ENCODE measurements around the gene CPSF2. TPM values are rescaled to one million over a fixed set of nuclear protein-coding genes. Genes with fewer than 3 reads are reported as not detected.
A peak's percentile ranks its signal among the peaks of the same experiment; 100 is the strongest.

CPSF2 gene
- total and polyA plus RNA-seq, 2 of the 13 experiments (the other 11 are each of a cell fraction or from before 2014, with no cell fraction given) = 14.3 to 67.9 TPM

DNA sequence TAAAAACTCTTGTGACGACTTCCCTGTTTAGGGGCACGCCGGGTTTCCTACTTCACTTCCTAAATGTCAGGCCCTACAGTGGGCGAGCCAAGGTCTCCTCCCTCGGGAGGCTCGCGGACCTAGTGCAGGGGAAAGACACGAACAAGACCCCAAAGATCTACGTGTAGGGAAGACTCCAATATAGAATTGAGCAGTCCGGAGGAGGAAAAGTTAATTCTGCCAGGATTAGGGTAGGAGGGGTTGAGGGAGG, 16.0 kb upstream of the CPSF2 start:
- Histone ChIP-seq H3K9ac (ENCODE audit: insufficient read depth, low read depth, low read length) (peak overlapping the region; percentile 69), H3K27ac (ENCODE audit: extremely low read length, insufficient read depth, low read length) (peak overlapping the region; percentile 64), H3K4me1 (ENCODE audit: insufficient read depth, low read length) (peaks cover 59% of the 10 kb centered on the region), H3K79me2 (ENCODE audit: insufficient read depth, low read length) (peaks cover 42% of the 10 kb centered on the region), H3K9me3 (ENCODE audit: low read length) (no peaks in the 10 kb centered on the region), H3K27me3 (ENCODE audit: control insufficient read depth in 1 of 2, insufficient read depth in 2 of 2, low read length in 2 of 2) (no peaks in the 10 kb centered on the region; a peak in 1 of 5 replicates), H3K4me3 (replicated peaks in 1 of 3; ENCODE audit: insufficient read depth in 1 of 3, low read depth in 2 of 3, low read length in 3 of 3) (peak overlapping the region; percentile 81 to 91 (median 90)), H3K4me2 (ENCODE audit: low read depth, low read length) (peak overlapping the region; percentile 84), H3K36me3 (replicated peaks in 1 of 2; ENCODE audit: control insufficient read depth in 1 of 2, insufficient read depth in 2 of 2, low read length in 2 of 2) (no peaks in the 10 kb centered on the region), H4K20me1 (ENCODE audit: insufficient read depth, low read length) (0 out of 2 replicates have a peak, but pooled peaks cover 5% of the 10 kb centered on the region), H2AFZ (ENCODE audit: low read length) (peak overlapping the region; percentile 30)
- POLR2A ChIA-PET = interaction anchor here (1.1 to 4.3 kb wide), 7 partner anchors 11 to 595 kb away, joined by 4 to 93 read pairs (median 10); partner anchors contain the start of genes CPSF2, NDUFB1, PPP4R3A and TRIP11
- ATAC-seq = peak; percentile 33
- DNase-seq (ENCODE audit: low spot score) = peak; percentile 5
- CTCF ChIA-PET (ENCODE audit: low intra/inter-chr PET ratio, low total read pairs) = no interaction called here
- intact Hi-C loops (cut with micrococcal nuclease; ENCODE audit: unreplicated experiment) = loop anchor here (1.0 to 5.0 kb wide), 2 partner anchors 66 to 1044 kb away; partner anchors contain the start of genes RPS6KA5 and TRIP11
- in situ Hi-C loops (cut with HindIII; ENCODE audit: extremely low pct_ligation_motif_present, low pct_unique_long_range_greater_than_20kb) = loop anchor here (5.0 kb wide), 1 partner anchor 64 kb away; the partner anchor contains the start of gene TRIP11
- FAIRE-seq = no peak
- no TSS peak for BruUV-seq (replicated peaks)
- WGBS (ENCODE audit: low lambda C conversion rate) = under 1% methylated on average over 10 of the region's 10 CpGs
- TF ChIP-seq, protein P1, sequence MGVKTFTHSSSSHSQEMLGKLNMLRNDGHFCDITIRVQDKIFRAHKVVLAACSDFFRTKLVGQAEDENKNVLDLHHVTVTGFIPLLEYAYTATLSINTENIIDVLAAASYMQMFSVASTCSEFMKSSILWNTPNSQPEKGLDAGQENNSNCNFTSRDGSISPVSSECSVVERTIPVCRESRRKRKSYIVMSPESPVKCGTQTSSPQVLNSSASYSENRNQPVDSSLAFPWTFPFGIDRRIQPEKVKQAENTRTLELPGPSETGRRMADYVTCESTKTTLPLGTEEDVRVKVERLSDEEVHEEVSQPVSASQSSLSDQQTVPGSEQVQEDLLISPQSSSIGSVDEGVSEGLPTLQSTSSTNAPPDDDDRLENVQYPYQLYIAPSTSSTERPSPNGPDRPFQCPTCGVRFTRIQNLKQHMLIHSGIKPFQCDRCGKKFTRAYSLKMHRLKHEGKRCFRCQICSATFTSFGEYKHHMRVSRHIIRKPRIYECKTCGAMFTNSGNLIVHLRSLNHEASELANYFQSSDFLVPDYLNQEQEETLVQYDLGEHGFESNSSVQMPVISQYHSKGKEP (CRISPR knock-in tag; IDR thresholded peaks at IDR 0.05) = no peak
- no peak for TF ChIP-seq NFKB2 (CRISPR knock-in tag; IDR thresholded peaks at IDR 0.05; ENCODE audit: borderline replicate concordance)
- TF ChIP-seq GATA4 (IDR thresholded peaks at IDR 0.05; ENCODE audit: borderline replicate concordance, low read depth) = no peak
- TF ChIP-seq, protein P2, sequence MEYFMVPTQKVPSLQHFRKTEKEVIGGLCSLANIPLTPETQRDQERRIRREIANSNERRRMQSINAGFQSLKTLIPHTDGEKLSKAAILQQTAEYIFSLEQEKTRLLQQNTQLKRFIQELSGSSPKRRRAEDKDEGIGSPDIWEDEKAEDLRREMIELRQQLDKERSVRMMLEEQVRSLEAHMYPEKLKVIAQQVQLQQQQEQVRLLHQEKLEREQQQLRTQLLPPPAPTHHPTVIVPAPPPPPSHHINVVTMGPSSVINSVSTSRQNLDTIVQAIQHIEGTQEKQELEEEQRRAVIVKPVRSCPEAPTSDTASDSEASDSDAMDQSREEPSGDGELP (IDR thresholded peaks at IDR 0.05; ENCODE audit: borderline replicate concordance, low read depth) = no peak
- TF ChIP-seq CREM (IDR thresholded peaks at IDR 0.05) = no peak
- no peak for TF ChIP-seq CREM (CRISPR knock-in tag; IDR thresholded peaks at IDR 0.05)
- no peak for TF ChIP-seq PAX8 (CRISPR knock-in tag; IDR thresholded peaks at IDR 0.05; ENCODE audit: borderline replicate concordance)
- TF ChIP-seq KLF16 (CRISPR knock-in tag; IDR thresholded peaks at IDR 0.05) = 0 out of 4 replicates have a peak, but pooled peaks of 1 of the 2 experiments have one; percentile 11
- TF ChIP-seq ZBTB3 (CRISPR knock-in tag; IDR thresholded peaks at IDR 0.05; ENCODE audit: borderline replicate concordance, low read depth) = no peak
- TF ChIP-seq, protein P3, sequence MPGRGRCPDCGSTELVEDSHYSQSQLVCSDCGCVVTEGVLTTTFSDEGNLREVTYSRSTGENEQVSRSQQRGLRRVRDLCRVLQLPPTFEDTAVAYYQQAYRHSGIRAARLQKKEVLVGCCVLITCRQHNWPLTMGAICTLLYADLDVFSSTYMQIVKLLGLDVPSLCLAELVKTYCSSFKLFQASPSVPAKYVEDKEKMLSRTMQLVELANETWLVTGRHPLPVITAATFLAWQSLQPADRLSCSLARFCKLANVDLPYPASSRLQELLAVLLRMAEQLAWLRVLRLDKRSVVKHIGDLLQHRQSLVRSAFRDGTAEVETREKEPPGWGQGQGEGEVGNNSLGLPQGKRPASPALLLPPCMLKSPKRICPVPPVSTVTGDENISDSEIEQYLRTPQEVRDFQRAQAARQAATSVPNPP (CRISPR knock-in tag; IDR thresholded peaks at IDR 0.05) = no peak
- TF ChIP-seq, protein P4, sequence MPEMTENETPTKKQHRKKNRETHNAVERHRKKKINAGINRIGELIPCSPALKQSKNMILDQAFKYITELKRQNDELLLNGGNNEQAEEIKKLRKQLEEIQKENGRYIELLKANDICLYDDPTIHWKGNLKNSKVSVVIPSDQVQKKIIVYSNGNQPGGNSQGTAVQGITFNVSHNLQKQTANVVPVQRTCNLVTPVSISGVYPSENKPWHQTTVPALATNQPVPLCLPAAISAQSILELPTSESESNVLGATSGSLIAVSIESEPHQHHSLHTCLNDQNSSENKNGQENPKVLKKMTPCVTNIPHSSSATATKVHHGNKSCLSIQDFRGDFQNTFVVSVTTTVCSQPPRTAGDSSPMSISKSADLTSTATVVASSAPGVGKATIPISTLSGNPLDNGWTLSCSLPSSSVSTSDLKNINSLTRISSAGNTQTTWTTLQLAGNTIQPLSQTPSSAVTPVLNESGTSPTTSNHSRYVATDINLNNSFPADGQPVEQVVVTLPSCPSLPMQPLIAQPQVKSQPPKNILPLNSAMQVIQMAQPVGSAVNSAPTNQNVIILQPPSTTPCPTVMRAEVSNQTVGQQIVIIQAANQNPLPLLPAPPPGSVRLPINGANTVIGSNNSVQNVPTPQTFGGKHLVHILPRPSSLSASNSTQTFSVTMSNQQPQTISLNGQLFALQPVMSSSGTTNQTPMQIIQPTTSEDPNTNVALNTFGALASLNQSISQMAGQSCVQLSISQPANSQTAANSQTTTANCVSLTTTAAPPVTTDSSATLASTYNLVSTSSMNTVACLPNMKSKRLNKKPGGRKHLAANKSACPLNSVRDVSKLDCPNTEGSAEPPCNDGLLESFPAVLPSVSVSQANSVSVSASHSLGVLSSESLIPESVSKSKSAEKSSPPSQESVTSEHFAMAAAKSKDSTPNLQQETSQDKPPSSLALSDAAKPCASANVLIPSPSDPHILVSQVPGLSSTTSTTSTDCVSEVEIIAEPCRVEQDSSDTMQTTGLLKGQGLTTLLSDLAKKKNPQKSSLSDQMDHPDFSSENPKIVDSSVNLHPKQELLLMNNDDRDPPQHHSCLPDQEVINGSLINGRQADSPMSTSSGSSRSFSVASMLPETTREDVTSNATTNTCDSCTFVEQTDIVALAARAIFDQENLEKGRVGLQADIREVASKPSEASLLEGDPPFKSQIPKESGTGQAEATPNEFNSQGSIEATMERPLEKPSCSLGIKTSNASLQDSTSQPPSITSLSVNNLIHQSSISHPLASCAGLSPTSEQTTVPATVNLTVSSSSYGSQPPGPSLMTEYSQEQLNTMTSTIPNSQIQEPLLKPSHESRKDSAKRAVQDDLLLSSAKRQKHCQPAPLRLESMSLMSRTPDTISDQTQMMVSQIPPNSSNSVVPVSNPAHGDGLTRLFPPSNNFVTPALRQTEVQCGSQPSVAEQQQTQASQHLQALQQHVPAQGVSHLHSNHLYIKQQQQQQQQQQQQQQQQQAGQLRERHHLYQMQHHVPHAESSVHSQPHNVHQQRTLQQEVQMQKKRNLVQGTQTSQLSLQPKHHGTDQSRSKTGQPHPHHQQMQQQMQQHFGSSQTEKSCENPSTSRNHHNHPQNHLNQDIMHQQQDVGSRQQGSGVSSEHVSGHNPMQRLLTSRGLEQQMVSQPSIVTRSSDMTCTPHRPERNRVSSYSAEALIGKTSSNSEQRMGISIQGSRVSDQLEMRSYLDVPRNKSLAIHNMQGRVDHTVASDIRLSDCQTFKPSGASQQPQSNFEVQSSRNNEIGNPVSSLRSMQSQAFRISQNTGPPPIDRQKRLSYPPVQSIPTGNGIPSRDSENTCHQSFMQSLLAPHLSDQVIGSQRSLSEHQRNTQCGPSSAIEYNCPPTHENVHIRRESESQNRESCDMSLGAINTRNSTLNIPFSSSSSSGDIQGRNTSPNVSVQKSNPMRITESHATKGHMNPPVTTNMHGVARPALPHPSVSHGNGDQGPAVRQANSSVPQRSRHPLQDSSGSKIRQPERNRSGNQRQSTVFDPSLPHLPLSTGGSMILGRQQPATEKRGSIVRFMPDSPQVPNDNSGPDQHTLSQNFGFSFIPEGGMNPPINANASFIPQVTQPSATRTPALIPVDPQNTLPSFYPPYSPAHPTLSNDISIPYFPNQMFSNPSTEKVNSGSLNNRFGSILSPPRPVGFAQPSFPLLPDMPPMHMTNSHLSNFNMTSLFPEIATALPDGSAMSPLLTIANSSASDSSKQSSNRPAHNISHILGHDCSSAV (CRISPR knock-in tag; IDR thresholded peaks at IDR 0.05; ENCODE audit: borderline replicate concordance) = no peak
- no peak for TF ChIP-seq MTA3 (CRISPR knock-in tag; IDR thresholded peaks at IDR 0.05)
- no peak for TF ChIP-seq ATF1 (CRISPR knock-in tag; IDR thresholded peaks at IDR 0.05)
